ENCODE data around the gene CITED4.

Gene CITED4

DNA sequence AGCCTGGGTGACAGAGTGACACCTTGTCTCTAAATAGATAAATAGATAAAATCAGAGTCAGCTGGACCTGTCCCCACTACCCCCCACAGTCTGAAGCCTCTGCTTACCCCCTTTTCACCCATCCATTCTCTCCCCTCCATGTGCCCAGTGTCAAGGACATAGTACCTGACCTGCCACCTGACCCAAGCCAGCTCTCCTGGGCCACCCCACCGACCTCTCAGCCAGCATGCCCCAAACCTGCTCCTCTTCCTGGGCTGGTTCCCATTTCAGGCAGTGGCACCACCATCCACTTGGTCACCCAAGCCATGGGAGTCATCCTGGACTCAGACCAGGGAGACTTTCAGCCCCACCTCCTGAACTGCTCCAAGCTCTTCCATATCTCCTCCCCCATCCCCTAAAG, 28.2 kb downstream of the CITED4 start:
- H3K9me3 ChIP-seq (ENCODE audit: insufficient read depth, low read length, severe bottlenecking) = no peaks in the 10 kb centered on the region
- H3K9ac ChIP-seq (ENCODE audit: low read depth, low read length) = no peak overlapping the region
- DNase-seq = no peak
- no peaks in the 10 kb centered on the region; the same call in 1 of the 2 replicates for H4K20me1 ChIP-seq (ENCODE audit: insufficient read depth, low read length)
- ATAC-seq (ENCODE audit: insufficient read depth, low read depth) = no peak
- no peak overlapping the region for H3K27ac ChIP-seq (ENCODE audit: low read length)
- H3K79me2 ChIP-seq (ENCODE audit: insufficient read depth, low read length) = no peaks in the 10 kb centered on the region
- H2AFZ ChIP-seq (ENCODE audit: low read depth, low read length) = no peak overlapping the region
- H3K4me3 ChIP-seq (ENCODE audit: low read depth in 1 of 2, low read length in 2 of 2) = no peak overlapping the region
- TF ChIP-seq EZH2 (IDR thresholded peaks at IDR 0.05; ENCODE audit: borderline replicate concordance, low read depth, low read length, severe bottlenecking) = no peak
- no peak for TF ChIP-seq CTCF (IDR thresholded peaks at IDR 0.05; ENCODE audit: borderline replicate concordance, extremely low read depth, low read length, poor library complexity, severe bottlenecking)
- no peak overlapping the region for H3K4me2 ChIP-seq (ENCODE audit: insufficient read depth, low read length)
- H3K4me1 ChIP-seq (ENCODE audit: insufficient read depth, low read length) = no peaks in the 10 kb centered on the region
- H3K27me3 ChIP-seq (ENCODE audit: insufficient read depth, low read length, poor library complexity) = no peaks in the 10 kb centered on the region
- H3K36me3 ChIP-seq (ENCODE audit: insufficient read depth, low read length) = no peaks in the 10 kb centered on the region

DNA sequence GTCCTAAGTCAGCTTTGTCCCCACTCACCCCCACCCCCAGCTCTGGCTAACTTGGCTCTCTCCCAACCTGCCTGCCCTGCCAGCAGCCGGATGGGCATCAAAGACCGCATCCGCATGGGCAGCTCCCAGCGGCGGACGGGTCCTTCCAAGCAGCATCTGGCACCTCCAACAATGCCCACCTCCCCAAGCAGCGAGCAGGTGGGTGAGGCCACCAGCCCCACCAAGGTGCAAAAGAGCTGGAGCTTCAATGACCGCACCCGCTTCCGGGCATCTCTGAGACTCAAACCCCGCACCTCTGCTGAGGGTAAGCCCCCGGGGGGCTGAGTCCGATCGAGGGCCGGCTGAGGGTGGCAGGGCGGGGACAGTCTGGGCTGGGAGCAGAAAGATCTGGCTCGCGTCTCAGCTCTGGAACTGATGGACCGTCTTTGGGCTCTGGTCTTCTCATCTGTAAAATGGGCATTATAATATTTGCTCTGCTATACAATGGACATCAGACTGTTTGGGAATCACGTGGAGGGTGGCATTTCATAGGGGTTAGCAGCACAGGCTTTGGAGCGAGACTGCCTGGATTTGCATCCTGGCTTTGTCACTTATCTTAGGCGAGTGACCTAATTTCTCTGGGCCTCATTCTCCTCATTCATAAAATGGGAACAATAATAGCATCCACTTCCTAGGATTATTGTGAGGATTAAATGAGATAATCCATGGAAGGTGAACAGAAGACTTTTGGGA, 31.0 kb downstream of the CITED4 start:
- H3K36me3 ChIP-seq (ENCODE audit: insufficient read depth, low read length) = no peaks in the 10 kb centered on the region
- no peak for TF ChIP-seq EZH2 (IDR thresholded peaks at IDR 0.05; ENCODE audit: borderline replicate concordance, low read depth, low read length, severe bottlenecking)
- TF ChIP-seq CTCF (IDR thresholded peaks at IDR 0.05; ENCODE audit: borderline replicate concordance, extremely low read depth, low read length, poor library complexity, severe bottlenecking) = no peak

DNA sequence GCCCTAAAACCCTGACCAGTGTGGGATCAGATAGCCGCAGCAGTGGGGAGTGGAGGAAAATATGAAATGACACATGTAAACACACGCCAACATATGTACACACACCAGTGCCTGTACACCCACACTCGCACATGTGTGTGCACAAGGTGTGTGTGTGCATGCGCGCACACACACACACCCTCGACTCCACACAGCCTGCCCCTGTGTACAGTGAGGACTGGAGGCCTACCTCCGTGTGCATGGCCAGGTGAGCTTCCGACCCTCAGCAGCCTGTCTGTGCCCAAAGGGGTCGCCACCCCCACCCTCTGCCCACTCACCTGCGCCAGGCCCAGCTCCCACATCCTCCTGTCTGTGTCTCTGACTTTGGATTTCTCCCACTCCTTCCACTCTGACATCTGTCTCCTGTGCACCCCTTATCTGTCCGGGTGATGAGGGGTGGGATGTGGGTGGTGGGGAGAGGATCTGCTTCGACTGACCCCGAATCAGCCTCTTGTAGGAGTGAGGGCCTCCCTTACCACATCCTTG, 31.7 kb downstream of the CITED4 start:
- Histone ChIP-seq H3K36me3 (ENCODE audit: insufficient read depth, low read length) (no peaks in the 10 kb centered on the region), H3K79me2 (ENCODE audit: insufficient read depth, low read length) (no peaks in the 10 kb centered on the region), H3K27me3 (ENCODE audit: insufficient read depth, low read length, poor library complexity) (no peaks in the 10 kb centered on the region), H3K9ac (ENCODE audit: low read depth, low read length) (no peak overlapping the region), H4K20me1 (ENCODE audit: insufficient read depth, low read length) (no peaks in the 10 kb centered on the region; the same call in 1 of the 2 replicates), H3K27ac (ENCODE audit: low read length) (no peak overlapping the region), H3K4me2 (ENCODE audit: insufficient read depth, low read length) (no peak overlapping the region), H2AFZ (ENCODE audit: low read depth, low read length) (no peak overlapping the region), H3K4me3 (ENCODE audit: low read depth in 1 of 2, low read length in 2 of 2) (no peak overlapping the region), H3K9me3 (ENCODE audit: insufficient read depth, low read length, severe bottlenecking) (no peaks in the 10 kb centered on the region), H3K4me1 (ENCODE audit: insufficient read depth, low read length) (no peaks in the 10 kb centered on the region)
- TF ChIP-seq EZH2 (IDR thresholded peaks at IDR 0.05; ENCODE audit: borderline replicate concordance, low read depth, low read length, severe bottlenecking) (no peak), CTCF (IDR thresholded peaks at IDR 0.05; ENCODE audit: borderline replicate concordance, extremely low read depth, low read length, poor library complexity, severe bottlenecking) (no peak)
- no peak for DNase-seq
- ATAC-seq (ENCODE audit: insufficient read depth, low read depth) = no peak

More for the DNA sequence above, 31.0 kb downstream of the CITED4 start:
- Histone ChIP-seq H3K4me3 (ENCODE audit: low read depth in 1 of 2, low read length in 2 of 2) (no peak overlapping the region), H3K27ac (ENCODE audit: low read length) (no peak overlapping the region), H3K4me1 (ENCODE audit: insufficient read depth, low read length) (no peaks in the 10 kb centered on the region), H3K4me2 (ENCODE audit: insufficient read depth, low read length) (no peak overlapping the region), H3K9me3 (ENCODE audit: insufficient read depth, low read length, severe bottlenecking) (no peaks in the 10 kb centered on the region), H4K20me1 (ENCODE audit: insufficient read depth, low read length) (no peaks in the 10 kb centered on the region; the same call in 1 of the 2 replicates), H2AFZ (ENCODE audit: low read depth, low read length) (no peak overlapping the region), H3K79me2 (ENCODE audit: insufficient read depth, low read length) (no peaks in the 10 kb centered on the region), H3K9ac (ENCODE audit: low read depth, low read length) (no peak overlapping the region), H3K27me3 (ENCODE audit: insufficient read depth, low read length, poor library complexity) (no peaks in the 10 kb centered on the region)
- no peak for ATAC-seq (ENCODE audit: insufficient read depth, low read depth)
- DNase-seq = no peak

Measured in DND-41 (cell line).